Skin epidermis (tissue), 12 donors: ENCODE measurements around the gene SLC51B.
"Not testable (repeated sequence)": the region's sequence is repeated elsewhere in the genome, so short reads cannot be mapped to it uniquely, and the experiment has no call there.

ENCODE experiments used
- H3K27ac ChIP-seq, 21 experiments: fragments of 200-600 bp; sonication (generic) in 11 of 21; one replicate each; pipeline ENCODE4 v1.5.0; 2020; ENCODE audit warnings: mild to moderate bottlenecking in 3 of 21, inconsistent platforms in 2 of 21, moderate library complexity in 2 of 21
- H3K4me3 ChIP-seq, 7 experiments: fragments of 200-600 bp; sonication (generic) in 2 of 7; one replicate each; pipeline ENCODE4 v1.5.0; 2020; ENCODE audit warnings: inconsistent platforms in 2 of 7, mild to moderate bottlenecking in 2 of 7, moderate library complexity in 1 of 7

SLC51B gene

GRCh38 chr15:65093793-65094170 lies 48.6 kb downstream of the SLC51B start:
- H3K27ac ChIP-seq = peak overlapping the region in 1 of 21 experiments; percentile 7
- not testable (repeated sequence) for H3K4me3 ChIP-seq

- no peak overlapping the region for H3K27ac ChIP-seq
Observed at GRCh38 chr15:65094294-65094995, 49.3 kb downstream of the SLC51B start.

GRCh38 chr15:65095011-65095746 lies 50.0 kb downstream of the SLC51B start:
- H3K4me3 ChIP-seq = no peak overlapping the region

More at GRCh38 chr15:65094294-65094995, 49.3 kb downstream of the SLC51B start:
- H3K4me3 ChIP-seq = no peak overlapping the region

GRCh38 chr15:65095747-65096104 lies 50.5 kb downstream of the SLC51B start:
- H3K27ac ChIP-seq = no peak overlapping the region
- no peak overlapping the region for H3K4me3 ChIP-seq

More at GRCh38 chr15:65095011-65095746, 50.0 kb downstream of the SLC51B start:
- no peak overlapping the region for H3K27ac ChIP-seq

GRCh38 chr15:65096481-65097385 lies 51.5 kb downstream of the SLC51B start:
- no peak overlapping the region for H3K27ac ChIP-seq
- H3K4me3 ChIP-seq = no peak overlapping the region

GRCh38 chr15:65097651-65098263 lies 52.6 kb downstream of the SLC51B start:
- Histone ChIP-seq H3K4me3 (no peak overlapping the region), H3K27ac (no peak overlapping the region)

GRCh38 chr15:65099336-65099735 lies 54.1 kb downstream of the SLC51B start:
- Histone ChIP-seq H3K4me3 (no peak overlapping the region), H3K27ac (no peak overlapping the region)

- H3K27ac ChIP-seq = not testable (repeated sequence)
Observed at GRCh38 chr15:65099801-65100200, 54.6 kb downstream of the SLC51B start.

GRCh38 chr15:65100442-65100841 lies 55.3 kb downstream of the SLC51B start:
- Histone ChIP-seq H3K4me3 (no peak overlapping the region), H3K27ac (peak overlapping the region in 2 of 21 experiments; percentile 17 to 39)

More at GRCh38 chr15:65099801-65100200, 54.6 kb downstream of the SLC51B start:
- not testable (repeated sequence) for H3K4me3 ChIP-seq

- H3K27ac ChIP-seq = no peak overlapping the region
- H3K4me3 ChIP-seq = no peak overlapping the region
Observed at GRCh38 chr15:65101411-65101890, 56.3 kb downstream of the SLC51B start.

- no peak overlapping the region for H3K4me3 ChIP-seq
- H3K27ac ChIP-seq = no peak overlapping the region
Observed at GRCh38 chr15:65101891-65102708, 56.9 kb downstream of the SLC51B start.

- Histone ChIP-seq H3K27ac (no peak overlapping the region), H3K4me3 (no peak overlapping the region)
Observed at GRCh38 chr15:65102912-65103311, 57.7 kb downstream of the SLC51B start.
